GM23338 (cell line): ENCODE data around the gene USP6NL. TPM values are rescaled to one million over a fixed set of nuclear protein-coding genes. Genes with fewer than 3 reads are reported as not detected.

Experiments
- ATAC-seq: fragments of 200-7000 bp; cut with Tn5 transposase; 3 replicates; pipeline ENCODE4 v1.9.1; 2020
- DNase-seq: peaks from one replicate; pipeline ENCODE4 v3.0.0-alpha.2; 2015; ENCODE audit warnings: low spot score
- H2AFZ ChIP-seq: fragments of 200-600 bp; sonication (generic); 2 replicates; pipeline ENCODE4 v1.8.0; 2016; ENCODE audit warnings: antibody characterized with exemption, mild to moderate bottlenecking, moderate library complexity
- H3F3A ChIP-seq: fragments of 200-600 bp; sonication (generic); replicated peaks from 2 replicates; pipeline ENCODE4 v1.8.0; 2017; ENCODE audit warnings: antibody characterized with exemption, mixed run types, low read depth
- H3K27ac ChIP-seq: fragments of 200-600 bp; sonication (generic); 2 replicates; pipeline ENCODE4 v1.6.1; 2016; ENCODE audit warnings: low read depth
- H3K27me3 ChIP-seq: fragments of 200-600 bp; sonication (generic); 2 replicates; pipeline ENCODE4 v1.8.0; 2016; ENCODE audit warnings: mild to moderate bottlenecking, mixed run types, moderate library complexity; ENCODE audit not compliant: insufficient read depth
- H3K36me3 ChIP-seq: fragments of 200-600 bp; sonication (generic); 2 replicates; pipeline ENCODE4 v1.8.0; 2016; ENCODE audit warnings: mild to moderate bottlenecking; ENCODE audit not compliant: insufficient read depth
- H3K4me1 ChIP-seq: fragments of 200-600 bp; sonication (generic); 2 replicates; pipeline ENCODE4 v1.8.0; 2016; ENCODE audit warnings: mild to moderate bottlenecking, moderate library complexity; ENCODE audit not compliant: insufficient read depth
- H3K4me2 ChIP-seq: fragments of 200-600 bp; sonication (generic); 2 replicates; pipeline ENCODE4 v1.7.1; 2017; ENCODE audit warnings: mixed run types
- H3K4me3 ChIP-seq: fragments of 200-600 bp; sonication (generic); 2 replicates; pipeline ENCODE4 v1.6.1; 2016; ENCODE audit warnings: mixed run types
- H3K79me2 ChIP-seq: fragments of 200-600 bp; sonication (generic); replicated peaks from 2 replicates; pipeline ENCODE4 v1.8.0; 2017; ENCODE audit warnings: mild to moderate bottlenecking; ENCODE audit not compliant: insufficient read depth
- H3K9me2 ChIP-seq: fragments of 200-600 bp; sonication (generic); 2 replicates; pipeline ENCODE4 v1.8.0; 2017; ENCODE audit not compliant: insufficient read depth
- H4K20me1 ChIP-seq: fragments of 200-600 bp; sonication (generic); replicated peaks from 2 replicates; pipeline ENCODE4 v1.8.0; 2017; ENCODE audit warnings: mild to moderate bottlenecking; ENCODE audit not compliant: insufficient read depth
- H3K27ac Mint-ChIP-seq: 2 replicates; pipeline ENCODE4 v1.8.0; 2020; ENCODE audit warnings: inconsistent platforms, mild to moderate bottlenecking, moderate library complexity, mixed read lengths
- H3K27me3 Mint-ChIP-seq: 3 replicates; pipeline ENCODE4 v1.8.0; 2022; ENCODE audit warnings: low read depth, mild to moderate bottlenecking, moderate library complexity, mixed read lengths, inconsistent platforms; ENCODE audit not compliant: insufficient read depth, poor library complexity
- H3K36me3 Mint-ChIP-seq: 3 replicates; pipeline ENCODE4 v1.8.0; 2021; ENCODE audit warnings: low read depth, mild to moderate bottlenecking, inconsistent platforms, moderate library complexity, mixed read lengths
- H3K4me1 Mint-ChIP-seq: 3 replicates; pipeline ENCODE4 v1.8.0; 2020; ENCODE audit warnings: mild to moderate bottlenecking, inconsistent platforms, mixed read lengths
- H3K4me3 Mint-ChIP-seq: 3 replicates; pipeline ENCODE4 v1.8.0; 2021; ENCODE audit warnings: moderate library complexity, mild to moderate bottlenecking, inconsistent platforms, mixed read lengths
- H3K9me3 Mint-ChIP-seq: 3 replicates; pipeline ENCODE4 v1.8.0; 2020; ENCODE audit warnings: moderate library complexity, mild to moderate bottlenecking, inconsistent platforms, mixed read lengths
- CREB1 ChIP-seq: fragments of 250-450 bp; sonication (Bioruptor Pico); IDR thresholded peaks from 2 replicates; pipeline ENCODE4 v1.5.0; 2020; ENCODE audit warnings: low read depth, mild to moderate bottlenecking, moderate library complexity
- EZH2 ChIP-seq: fragments of 200-600 bp; sonication (generic); IDR thresholded peaks from one replicate; pipeline ENCODE4 v1.8.0; 2017; ENCODE audit warnings: antibody characterized with exemption, mild to moderate bottlenecking, low read depth; ENCODE audit not compliant: unreplicated experiment
- EZH2phosphoT487 ChIP-seq: fragments of 200-600 bp; sonication (generic); IDR thresholded peaks from one replicate; pipeline ENCODE4 v1.8.1; 2018; ENCODE audit warnings: antibody characterized with exemption; ENCODE audit not compliant: unreplicated experiment
- JUNB ChIP-seq: IDR thresholded peaks from one replicate; pipeline ENCODE4 v1.6.1; 2016; ENCODE audit warnings: antibody characterized with exemption; ENCODE audit not compliant: unreplicated experiment
- NANOG ChIP-seq: IDR thresholded peaks from 2 replicates; pipeline ENCODE4 v1.6.1; 2016; ENCODE audit warnings: antibody characterized with exemption, borderline replicate concordance
- POLR2AphosphoS5 ChIP-seq: IDR thresholded peaks from 2 replicates; pipeline ENCODE4 v1.6.1; 2016; ENCODE audit warnings: antibody characterized with exemption, low read depth
- STAT1 ChIP-seq: IDR thresholded peaks from one replicate; pipeline ENCODE4 v1.6.1; 2016; ENCODE audit warnings: antibody characterized with exemption; ENCODE audit not compliant: unreplicated experiment
- ZNF114 ChIP-seq: fragments of 250-450 bp; sonication (Bioruptor Pico); IDR thresholded peaks from 2 replicates; pipeline ENCODE4 v1.5.0; 2020; ENCODE audit warnings: mild to moderate bottlenecking, moderate library complexity
- ZNF331 ChIP-seq: fragments of 250-450 bp; sonication (Bioruptor Pico); IDR thresholded peaks from 2 replicates; pipeline ENCODE4 v1.5.0; 2020; ENCODE audit warnings: low read depth, mild to moderate bottlenecking, moderate library complexity
- polyA plus RNA-seq: library from polyadenylated mRNA; unstranded; fragments of >200 nt; fragmentation: Nextera tagmentation; extraction: Ambion mirVana; gene quantifications from 2 replicates; pipeline ENCODE4 v1.2.1, GENCODE V29; 2016
- total RNA-seq: library from RNA; depleted of rRNA; stranded (reverse); fragments of >200 nt; shearing (Covaris generic); gene quantifications from 2 replicates; pipeline ENCODE4 v1.2.3, GENCODE V29; 2014
- TF ChIP-seq, protein P1 (sequence below): fragments of 250-450 bp; sonication (Bioruptor Pico); IDR thresholded peaks from 2 replicates; pipeline ENCODE4 v1.5.0; 2020; ENCODE audit warnings: mild to moderate bottlenecking, moderate library complexity
- TF ChIP-seq, protein P2 (sequence below), 2 experiments: fragments of 200-600 bp in 1 of 2; sonication (generic) in 1 of 2; conservative IDR thresholded peaks; 2 replicates each; pipeline versions ENCODE4 v1.5.1 to v1.6.1; 2016 to 2017; ENCODE audit warnings: antibody characterized with exemption in 2 of 2, low read depth in 2 of 2, mild to moderate bottlenecking in 2 of 2, moderate library complexity in 1 of 2
- TF ChIP-seq, protein P3 (sequence below): IDR thresholded peaks from one replicate; pipeline ENCODE4 v1.6.1; 2018; ENCODE audit warnings: antibody characterized with exemption; ENCODE audit not compliant: unreplicated experiment
- TF ChIP-seq, protein P4 (sequence below): IDR thresholded peaks from 2 replicates; pipeline ENCODE4 v1.6.1; 2016; ENCODE audit warnings: antibody characterized with exemption

USP6NL gene
- total and polyA plus RNA-seq, 2 experiments from 2014 or later = 8.1 to 29.7 TPM

DNA sequence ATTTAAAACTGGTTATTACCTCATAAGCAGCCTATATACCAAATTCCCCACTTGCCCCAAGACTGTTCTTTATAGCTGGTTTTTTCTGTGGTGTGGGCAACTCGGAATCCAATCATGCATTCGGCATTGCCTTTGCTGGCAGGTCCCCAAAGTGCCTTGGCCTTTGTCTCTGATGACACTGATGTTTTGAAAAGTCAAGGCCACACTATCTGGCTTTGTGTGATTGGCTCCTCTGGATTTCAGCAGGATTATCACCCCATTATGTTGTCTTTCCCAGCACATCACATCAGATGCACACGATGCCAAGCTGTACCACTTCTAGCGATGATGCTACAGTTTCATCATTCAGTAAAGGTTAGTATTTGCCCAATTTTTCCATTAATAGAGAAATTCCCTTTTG is 97.7 kb downstream of the USP6NL start:
- Histone ChIP-seq H3K27ac (no peak overlapping the region), H3K79me2 (peaks cover 5% of the 10 kb centered on the region; the same call in 1 of the 2 replicates), H3F3A (no peaks in the 10 kb centered on the region), H4K20me1 (peaks cover 6% of the 10 kb centered on the region; the same call in 1 of the 2 replicates), H3K27me3 (no peaks in the 10 kb centered on the region), H3K9me2 (no peaks in the 10 kb centered on the region), H3K4me1 (peaks cover 9% of the 10 kb centered on the region; the same call in 1 of the 2 replicates), H3K4me2 (no peak overlapping the region), H3K36me3 (no peaks in the 10 kb centered on the region), H3K4me3 (no peak overlapping the region), H2AFZ (no peak overlapping the region)
- ATAC-seq (no peak), DNase-seq (no peak)
- TF ChIP-seq, protein P1, sequence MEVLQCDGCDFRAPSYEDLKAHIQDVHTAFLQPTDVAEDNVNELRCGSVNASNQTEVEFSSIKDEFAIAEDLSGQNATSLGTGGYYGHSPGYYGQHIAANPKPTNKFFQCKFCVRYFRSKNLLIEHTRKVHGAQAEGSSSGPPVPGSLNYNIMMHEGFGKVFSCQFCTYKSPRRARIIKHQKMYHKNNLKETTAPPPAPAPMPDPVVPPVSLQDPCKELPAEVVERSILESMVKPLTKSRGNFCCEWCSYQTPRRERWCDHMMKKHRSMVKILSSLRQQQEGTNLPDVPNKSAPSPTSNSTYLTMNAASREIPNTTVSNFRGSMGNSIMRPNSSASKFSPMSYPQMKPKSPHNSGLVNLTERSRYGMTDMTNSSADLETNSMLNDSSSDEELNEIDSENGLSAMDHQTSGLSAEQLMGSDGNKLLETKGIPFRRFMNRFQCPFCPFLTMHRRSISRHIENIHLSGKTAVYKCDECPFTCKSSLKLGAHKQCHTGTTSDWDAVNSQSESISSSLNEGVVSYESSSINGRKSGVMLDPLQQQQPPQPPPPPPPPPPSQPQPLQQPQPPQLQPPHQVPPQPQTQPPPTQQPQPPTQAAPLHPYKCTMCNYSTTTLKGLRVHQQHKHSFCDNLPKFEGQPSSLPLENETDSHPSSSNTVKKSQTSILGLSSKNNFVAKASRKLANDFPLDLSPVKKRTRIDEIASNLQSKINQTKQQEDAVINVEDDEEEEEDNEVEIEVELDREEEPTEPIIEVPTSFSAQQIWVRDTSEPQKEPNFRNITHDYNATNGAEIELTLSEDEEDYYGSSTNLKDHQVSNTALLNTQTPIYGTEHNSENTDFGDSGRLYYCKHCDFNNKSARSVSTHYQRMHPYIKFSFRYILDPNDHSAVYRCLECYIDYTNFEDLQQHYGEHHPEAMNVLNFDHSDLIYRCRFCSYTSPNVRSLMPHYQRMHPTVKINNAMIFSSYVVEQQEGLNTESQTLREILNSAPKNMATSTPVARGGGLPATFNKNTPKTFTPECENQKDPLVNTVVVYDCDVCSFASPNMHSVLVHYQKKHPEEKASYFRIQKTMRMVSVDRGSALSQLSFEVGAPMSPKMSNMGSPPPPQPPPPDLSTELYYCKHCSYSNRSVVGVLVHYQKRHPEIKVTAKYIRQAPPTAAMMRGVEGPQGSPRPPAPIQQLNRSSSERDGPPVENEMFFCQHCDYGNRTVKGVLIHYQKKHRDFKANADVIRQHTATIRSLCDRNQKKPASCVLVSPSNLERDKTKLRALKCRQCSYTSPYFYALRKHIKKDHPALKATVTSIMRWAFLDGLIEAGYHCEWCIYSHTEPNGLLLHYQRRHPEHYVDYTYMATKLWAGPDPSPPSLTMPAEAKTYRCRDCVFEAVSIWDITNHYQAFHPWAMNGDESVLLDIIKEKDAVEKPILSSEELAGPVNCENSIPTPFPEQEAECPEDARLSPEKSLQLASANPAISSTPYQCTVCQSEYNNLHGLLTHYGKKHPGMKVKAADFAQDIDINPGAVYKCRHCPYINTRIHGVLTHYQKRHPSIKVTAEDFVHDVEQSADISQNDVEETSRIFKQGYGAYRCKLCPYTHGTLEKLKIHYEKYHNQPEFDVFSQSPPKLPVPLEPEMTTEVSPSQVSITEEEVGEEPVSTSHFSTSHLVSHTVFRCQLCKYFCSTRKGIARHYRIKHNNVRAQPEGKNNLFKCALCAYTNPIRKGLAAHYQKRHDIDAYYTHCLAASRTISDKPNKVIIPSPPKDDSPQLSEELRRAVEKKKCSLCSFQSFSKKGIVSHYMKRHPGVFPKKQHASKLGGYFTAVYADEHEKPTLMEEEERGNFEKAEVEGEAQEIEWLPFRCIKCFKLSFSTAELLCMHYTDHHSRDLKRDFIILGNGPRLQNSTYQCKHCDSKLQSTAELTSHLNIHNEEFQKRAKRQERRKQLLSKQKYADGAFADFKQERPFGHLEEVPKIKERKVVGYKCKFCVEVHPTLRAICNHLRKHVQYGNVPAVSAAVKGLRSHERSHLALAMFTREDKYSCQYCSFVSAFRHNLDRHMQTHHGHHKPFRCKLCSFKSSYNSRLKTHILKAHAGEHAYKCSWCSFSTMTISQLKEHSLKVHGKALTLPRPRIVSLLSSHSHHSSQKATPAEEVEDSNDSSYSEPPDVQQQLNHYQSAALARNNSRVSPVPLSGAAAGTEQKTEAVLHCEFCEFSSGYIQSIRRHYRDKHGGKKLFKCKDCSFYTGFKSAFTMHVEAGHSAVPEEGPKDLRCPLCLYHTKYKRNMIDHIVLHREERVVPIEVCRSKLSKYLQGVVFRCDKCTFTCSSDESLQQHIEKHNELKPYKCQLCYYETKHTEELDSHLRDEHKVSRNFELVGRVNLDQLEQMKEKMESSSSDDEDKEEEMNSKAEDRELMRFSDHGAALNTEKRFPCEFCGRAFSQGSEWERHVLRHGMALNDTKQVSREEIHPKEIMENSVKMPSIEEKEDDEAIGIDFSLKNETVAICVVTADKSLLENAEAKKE (CRISPR knock-in tag) = no peak
- TF ChIP-seq EZH2 (no peak), JUNB (no peak), ZNF114 (CRISPR knock-in tag) (no peak), ZNF331 (CRISPR knock-in tag) (no peak), NANOG (no peak), POLR2AphosphoS5 (no peak), CREB1 (CRISPR knock-in tag) (no peak), STAT1 (no peak), EZH2phosphoT487 (no peak)
- TF ChIP-seq, protein P2, sequence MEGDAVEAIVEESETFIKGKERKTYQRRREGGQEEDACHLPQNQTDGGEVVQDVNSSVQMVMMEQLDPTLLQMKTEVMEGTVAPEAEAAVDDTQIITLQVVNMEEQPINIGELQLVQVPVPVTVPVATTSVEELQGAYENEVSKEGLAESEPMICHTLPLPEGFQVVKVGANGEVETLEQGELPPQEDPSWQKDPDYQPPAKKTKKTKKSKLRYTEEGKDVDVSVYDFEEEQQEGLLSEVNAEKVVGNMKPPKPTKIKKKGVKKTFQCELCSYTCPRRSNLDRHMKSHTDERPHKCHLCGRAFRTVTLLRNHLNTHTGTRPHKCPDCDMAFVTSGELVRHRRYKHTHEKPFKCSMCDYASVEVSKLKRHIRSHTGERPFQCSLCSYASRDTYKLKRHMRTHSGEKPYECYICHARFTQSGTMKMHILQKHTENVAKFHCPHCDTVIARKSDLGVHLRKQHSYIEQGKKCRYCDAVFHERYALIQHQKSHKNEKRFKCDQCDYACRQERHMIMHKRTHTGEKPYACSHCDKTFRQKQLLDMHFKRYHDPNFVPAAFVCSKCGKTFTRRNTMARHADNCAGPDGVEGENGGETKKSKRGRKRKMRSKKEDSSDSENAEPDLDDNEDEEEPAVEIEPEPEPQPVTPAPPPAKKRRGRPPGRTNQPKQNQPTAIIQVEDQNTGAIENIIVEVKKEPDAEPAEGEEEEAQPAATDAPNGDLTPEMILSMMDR (conservative IDR thresholded peaks at IDR 0.05; ENCODE audit: low read depth in 2 of 2) = no peak
- TF ChIP-seq, protein P3, sequence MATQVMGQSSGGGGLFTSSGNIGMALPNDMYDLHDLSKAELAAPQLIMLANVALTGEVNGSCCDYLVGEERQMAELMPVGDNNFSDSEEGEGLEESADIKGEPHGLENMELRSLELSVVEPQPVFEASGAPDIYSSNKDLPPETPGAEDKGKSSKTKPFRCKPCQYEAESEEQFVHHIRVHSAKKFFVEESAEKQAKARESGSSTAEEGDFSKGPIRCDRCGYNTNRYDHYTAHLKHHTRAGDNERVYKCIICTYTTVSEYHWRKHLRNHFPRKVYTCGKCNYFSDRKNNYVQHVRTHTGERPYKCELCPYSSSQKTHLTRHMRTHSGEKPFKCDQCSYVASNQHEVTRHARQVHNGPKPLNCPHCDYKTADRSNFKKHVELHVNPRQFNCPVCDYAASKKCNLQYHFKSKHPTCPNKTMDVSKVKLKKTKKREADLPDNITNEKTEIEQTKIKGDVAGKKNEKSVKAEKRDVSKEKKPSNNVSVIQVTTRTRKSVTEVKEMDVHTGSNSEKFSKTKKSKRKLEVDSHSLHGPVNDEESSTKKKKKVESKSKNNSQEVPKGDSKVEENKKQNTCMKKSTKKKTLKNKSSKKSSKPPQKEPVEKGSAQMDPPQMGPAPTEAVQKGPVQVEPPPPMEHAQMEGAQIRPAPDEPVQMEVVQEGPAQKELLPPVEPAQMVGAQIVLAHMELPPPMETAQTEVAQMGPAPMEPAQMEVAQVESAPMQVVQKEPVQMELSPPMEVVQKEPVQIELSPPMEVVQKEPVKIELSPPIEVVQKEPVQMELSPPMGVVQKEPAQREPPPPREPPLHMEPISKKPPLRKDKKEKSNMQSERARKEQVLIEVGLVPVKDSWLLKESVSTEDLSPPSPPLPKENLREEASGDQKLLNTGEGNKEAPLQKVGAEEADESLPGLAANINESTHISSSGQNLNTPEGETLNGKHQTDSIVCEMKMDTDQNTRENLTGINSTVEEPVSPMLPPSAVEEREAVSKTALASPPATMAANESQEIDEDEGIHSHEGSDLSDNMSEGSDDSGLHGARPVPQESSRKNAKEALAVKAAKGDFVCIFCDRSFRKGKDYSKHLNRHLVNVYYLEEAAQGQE = no peak
- TF ChIP-seq, protein P4, sequence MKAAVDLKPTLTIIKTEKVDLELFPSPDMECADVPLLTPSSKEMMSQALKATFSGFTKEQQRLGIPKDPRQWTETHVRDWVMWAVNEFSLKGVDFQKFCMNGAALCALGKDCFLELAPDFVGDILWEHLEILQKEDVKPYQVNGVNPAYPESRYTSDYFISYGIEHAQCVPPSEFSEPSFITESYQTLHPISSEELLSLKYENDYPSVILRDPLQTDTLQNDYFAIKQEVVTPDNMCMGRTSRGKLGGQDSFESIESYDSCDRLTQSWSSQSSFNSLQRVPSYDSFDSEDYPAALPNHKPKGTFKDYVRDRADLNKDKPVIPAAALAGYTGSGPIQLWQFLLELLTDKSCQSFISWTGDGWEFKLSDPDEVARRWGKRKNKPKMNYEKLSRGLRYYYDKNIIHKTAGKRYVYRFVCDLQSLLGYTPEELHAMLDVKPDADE = no peak
- Mint-ChIP-seq H3K9me3 (no peaks in the 10 kb centered on the region), H3K4me1 (peaks cover 23% of the 10 kb centered on the region; the same call in 2 of the 3 replicates), H3K27me3 (no peaks in the 10 kb centered on the region), H3K4me3 (no peak overlapping the region), H3K27ac (no peak overlapping the region), H3K36me3 (no peaks in the 10 kb centered on the region)
